ENCODE results near the gene S100A4.

S100A4 gene

GRCh38 chr1:153546796-153547559 lies 1.4 kb upstream of the S100A4 start:
- DNase-seq: no peak

- DNase-seq: no peak
Observed at GRCh38 chr1:153546371-153546770, 765 bp upstream of the S100A4 start.

- DNase-seq: no peak
Observed at GRCh38 chr1:153544453-153545066, 1.0 kb downstream of the S100A4 start.

GRCh38 chr1:153543736-153544135 lies 1.9 kb downstream of the S100A4 start:
- no peak for DNase-seq

GRCh38 chr1:153542956-153543711 lies 2.5 kb downstream of the S100A4 start:
- no peak for DNase-seq

- DNase-seq: no peak
Observed at GRCh38 chr1:153541641-153542590, 3.7 kb downstream of the S100A4 start.

- DNase-seq: no peak
Observed at GRCh38 chr1:153540394-153541361, 4.9 kb downstream of the S100A4 start, which contains the start of gene S100A5. S100A5 (minus strand) TSS chr1:153540934; CDS start chr1:153540191, 743 bp downstream.

GRCh38 chr1:153539395-153540093 lies 6.1 kb downstream of the S100A4 start:
- no peak for DNase-seq

GRCh38 chr1:153538315-153538821 lies 7.2 kb downstream of the S100A4 start:
- no peak for DNase-seq

GRCh38 chr1:153537376-153537730 lies 8.3 kb downstream of the S100A4 start:
- no peak for DNase-seq

- DNase-seq: no peak
Observed at GRCh38 chr1:153536671-153537375, 8.8 kb downstream of the S100A4 start.

GRCh38 chr1:153536012-153536670 lies 9.5 kb downstream of the S100A4 start:
- peak; percentile 86 for DNase-seq

- DNase-seq: peak; percentile 72
Observed at GRCh38 chr1:153535242-153536011, 10.2 kb downstream of the S100A4 start, which contains the start of gene S100A6. S100A6 (minus strand) TSS chr1:153535991; CDS start chr1:153535339, 652 bp downstream.

- no peak for DNase-seq
Observed at GRCh38 chr1:153534925-153535241, 10.7 kb downstream of the S100A4 start.

GRCh38 chr1:153534226-153534924 lies 11.2 kb downstream of the S100A4 start:
- no peak for DNase-seq

GRCh38 chr1:153533689-153534201 lies 11.9 kb downstream of the S100A4 start:
- DNase-seq: no peak

- peak; percentile 92 for DNase-seq
Observed at GRCh38 chr1:153532769-153533599, 12.6 kb downstream of the S100A4 start.

Measured in activated CD8-positive, alpha-beta memory T cell treated with anti-CD3 and anti-CD28 coated beads, Interleukin-2, amount 50 U/mL, for 48 hours (primary cell).